Measurements from ENCODE around the gene ADAMTS4.

GRCh38 chr1:161238039-161238473 is 39.2 kb upstream of the ADAMTS4 start, which contains the start of gene NR1I3:
- TF ChIP-seq JUN (CRISPR knock-in tag; IDR thresholded peaks at IDR 0.05) (no peak), CTCF (IDR thresholded peaks at IDR 0.05) (no peak), SMAD4 (CRISPR knock-in tag; IDR thresholded peaks at IDR 0.05) (no peak), ZSCAN18 (CRISPR knock-in tag; IDR thresholded peaks at IDR 0.05) (no peak), ARID4B (CRISPR knock-in tag; IDR thresholded peaks at IDR 0.05; ENCODE audit: borderline replicate concordance) (no peak)
